SK-MEL-5 (cell line): ENCODE measurements around the gene RNASEL. TPM values are rescaled to one million over a fixed set of nuclear protein-coding genes. Genes with fewer than 3 reads are reported as not detected.
"Not testable (repeated sequence)": the region's sequence is repeated elsewhere in the genome, so short reads cannot be mapped to it uniquely, and the experiment has no call there.

Experiments
- DNase-seq: peaks from one replicate; pipeline ENCODE4 v3.0.0-alpha.2; 2016; ENCODE audit warnings: low read depth, low spot score
- in situ Hi-C: cut with HindIII; loops from 2 replicates; pipeline ENCODE4 v1.10.0; 2016; ENCODE audit warnings: low sequenced_read_pairs, high pct_unique_total_duplicates, low pct_unique_long_range_greater_than_20kb
- polyA plus RNA-seq, 2 experiments: library from polyadenylated mRNA; depleted of rRNA; stranded (reverse); fragments of >200 nt; gene quantifications; 2 replicates each; pipeline ENCODE4 v1.2.3, GENCODE V29; 2015
- total RNA-seq: library from RNA; depleted of rRNA; stranded (reverse); fragments of >200 nt; shearing (Covaris generic); gene quantifications from 2 replicates; pipeline ENCODE4 v1.2.3, GENCODE V29; 2014; rRNA removed

Gene RNASEL, protein sequence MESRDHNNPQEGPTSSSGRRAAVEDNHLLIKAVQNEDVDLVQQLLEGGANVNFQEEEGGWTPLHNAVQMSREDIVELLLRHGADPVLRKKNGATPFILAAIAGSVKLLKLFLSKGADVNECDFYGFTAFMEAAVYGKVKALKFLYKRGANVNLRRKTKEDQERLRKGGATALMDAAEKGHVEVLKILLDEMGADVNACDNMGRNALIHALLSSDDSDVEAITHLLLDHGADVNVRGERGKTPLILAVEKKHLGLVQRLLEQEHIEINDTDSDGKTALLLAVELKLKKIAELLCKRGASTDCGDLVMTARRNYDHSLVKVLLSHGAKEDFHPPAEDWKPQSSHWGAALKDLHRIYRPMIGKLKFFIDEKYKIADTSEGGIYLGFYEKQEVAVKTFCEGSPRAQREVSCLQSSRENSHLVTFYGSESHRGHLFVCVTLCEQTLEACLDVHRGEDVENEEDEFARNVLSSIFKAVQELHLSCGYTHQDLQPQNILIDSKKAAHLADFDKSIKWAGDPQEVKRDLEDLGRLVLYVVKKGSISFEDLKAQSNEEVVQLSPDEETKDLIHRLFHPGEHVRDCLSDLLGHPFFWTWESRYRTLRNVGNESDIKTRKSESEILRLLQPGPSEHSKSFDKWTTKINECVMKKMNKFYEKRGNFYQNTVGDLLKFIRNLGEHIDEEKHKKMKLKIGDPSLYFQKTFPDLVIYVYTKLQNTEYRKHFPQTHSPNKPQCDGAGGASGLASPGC
- 5.6 and 6.6 TPM in 2 replicates for total RNA-seq
- 3.8 and 4.9 TPM in 2 replicates for polyA plus RNA-seq (2015; cell fraction: cytosol; rRNA removed)
- 10.0 and 11.1 TPM in 2 replicates for polyA plus RNA-seq (2015; cell fraction: nucleus; rRNA removed)

DNA sequence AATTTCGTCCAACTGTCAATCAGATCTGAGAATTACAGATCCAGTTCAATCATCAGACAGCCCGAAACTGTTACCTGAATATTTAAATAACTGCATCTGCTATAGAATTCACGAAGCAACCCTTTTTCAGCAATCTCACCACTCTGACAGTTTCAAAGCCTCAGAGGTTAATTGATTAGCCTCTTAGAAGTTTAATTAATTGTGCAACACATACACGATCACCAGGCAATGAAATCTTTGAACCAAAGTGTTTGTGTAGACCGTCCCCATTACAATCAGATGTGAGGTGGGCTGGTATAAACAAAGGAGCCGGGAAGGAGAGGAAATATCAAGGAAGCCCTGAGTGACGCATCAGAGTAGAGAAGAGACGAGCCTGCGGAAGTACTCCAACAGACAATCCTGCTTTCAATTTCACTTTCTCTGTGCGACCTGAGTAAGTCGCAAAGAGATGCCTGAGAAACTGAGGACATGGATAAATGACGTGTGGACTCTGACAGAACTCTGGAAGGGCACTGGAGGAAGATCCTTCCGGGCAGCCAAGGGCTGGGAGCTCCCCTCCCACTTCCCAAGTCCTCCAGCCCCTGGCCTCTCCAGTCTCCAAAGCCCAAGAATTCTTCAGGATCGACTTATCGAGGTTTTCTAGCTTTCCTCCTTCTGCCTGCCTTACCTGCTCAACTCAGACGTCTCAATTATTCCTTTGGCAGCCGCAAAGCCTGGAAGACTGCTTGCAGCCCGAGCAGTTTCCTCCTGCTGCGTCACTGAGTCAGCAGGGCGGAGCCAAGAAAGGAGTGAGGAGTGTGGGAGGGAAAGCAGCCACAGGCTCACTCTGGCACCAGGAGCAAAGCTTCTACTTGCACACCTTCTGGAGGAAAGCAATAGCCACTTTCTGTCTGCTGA, at the start of gene RNASEL:
TSS of gene RNASEL (minus strand) at position 757 of the 897 bp plus-strand sequence. CDS start 2,450 bp downstream, outside the sequence.
- in situ Hi-C loops = no loop called here
- DNase-seq = peak; percentile 80

DNA sequence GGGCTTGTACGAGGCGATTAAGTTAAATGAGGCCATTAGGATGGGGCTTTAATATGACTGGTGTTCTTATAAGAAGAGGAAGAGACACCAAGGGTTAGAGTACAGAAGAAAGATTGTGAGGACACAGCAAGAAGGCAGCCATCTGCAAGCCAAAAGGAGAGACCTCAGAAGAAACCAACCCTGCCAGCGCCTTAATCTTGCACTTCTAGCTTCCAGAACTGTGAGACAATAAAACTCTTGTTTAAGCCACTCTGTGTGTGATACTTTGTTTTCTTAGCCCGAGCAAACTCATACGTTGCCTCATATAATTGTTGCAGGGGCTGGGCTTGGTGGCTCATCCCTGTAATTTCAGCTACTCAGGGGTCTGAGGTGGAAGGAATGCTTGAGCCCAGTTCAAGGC, 48.7 kb upstream of the RNASEL start:
- DNase-seq = peak; percentile 41
- in situ Hi-C loops = no loop called here

DNA sequence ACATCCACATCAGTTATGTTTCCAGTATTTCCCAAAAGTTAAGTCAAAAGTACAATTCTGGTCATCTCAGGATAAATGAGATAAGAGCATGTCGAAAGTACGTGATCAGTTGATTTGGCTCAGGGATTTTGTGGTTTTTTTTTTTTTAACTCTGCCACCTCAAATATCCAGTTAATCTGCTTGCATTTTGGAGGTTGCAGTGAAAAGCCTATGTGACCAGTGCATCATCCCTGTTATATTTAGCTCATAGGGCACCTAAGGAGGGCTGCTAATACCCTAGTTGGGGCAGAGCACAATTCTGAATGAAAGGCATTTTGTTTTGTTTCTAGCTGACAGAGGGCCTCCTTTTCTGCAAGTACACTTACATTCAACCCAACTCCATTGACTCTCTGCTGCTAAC, 46.8 kb upstream of the RNASEL start:
- no peak for DNase-seq
- in situ Hi-C loops = no loop called here

DNA sequence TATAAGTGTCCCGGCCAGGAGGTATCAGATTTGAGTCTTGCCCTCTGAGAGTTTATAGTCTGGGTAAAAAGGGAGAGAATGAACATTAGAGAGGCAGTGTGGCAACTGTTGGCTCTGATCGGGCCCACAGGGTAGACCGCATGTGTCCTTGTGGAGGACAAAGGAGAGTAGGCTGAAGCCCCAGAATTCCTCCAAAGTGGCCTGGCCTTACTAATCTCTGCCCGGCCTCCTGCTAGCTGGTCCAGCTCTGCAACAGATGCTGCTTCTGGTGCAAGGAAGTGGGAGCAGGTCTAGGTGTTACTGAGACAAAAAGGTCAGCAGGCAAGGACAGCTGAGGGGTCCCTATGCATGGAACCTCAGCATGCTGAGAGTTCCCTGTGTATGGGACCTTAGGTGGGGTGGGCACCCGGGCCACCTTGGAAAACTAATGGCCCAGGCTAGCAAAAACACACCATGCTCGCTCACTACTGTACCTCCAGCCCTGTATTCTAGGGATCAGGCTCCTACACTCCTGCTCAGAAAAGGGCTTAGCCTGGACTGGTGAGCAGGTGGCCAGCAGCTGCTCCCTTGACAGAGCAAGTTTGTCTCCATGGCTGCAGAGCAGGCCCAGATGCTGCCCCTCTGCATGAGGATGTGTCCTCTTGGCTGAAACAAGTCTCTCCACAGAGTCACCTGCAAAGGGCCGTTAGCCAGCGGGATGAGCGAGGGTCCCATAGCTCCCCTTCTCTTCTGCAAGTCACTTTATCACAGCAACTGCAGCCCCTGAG, 45.4 kb upstream of the RNASEL start:
- in situ Hi-C loops = no loop called here
- DNase-seq = no peak

DNA sequence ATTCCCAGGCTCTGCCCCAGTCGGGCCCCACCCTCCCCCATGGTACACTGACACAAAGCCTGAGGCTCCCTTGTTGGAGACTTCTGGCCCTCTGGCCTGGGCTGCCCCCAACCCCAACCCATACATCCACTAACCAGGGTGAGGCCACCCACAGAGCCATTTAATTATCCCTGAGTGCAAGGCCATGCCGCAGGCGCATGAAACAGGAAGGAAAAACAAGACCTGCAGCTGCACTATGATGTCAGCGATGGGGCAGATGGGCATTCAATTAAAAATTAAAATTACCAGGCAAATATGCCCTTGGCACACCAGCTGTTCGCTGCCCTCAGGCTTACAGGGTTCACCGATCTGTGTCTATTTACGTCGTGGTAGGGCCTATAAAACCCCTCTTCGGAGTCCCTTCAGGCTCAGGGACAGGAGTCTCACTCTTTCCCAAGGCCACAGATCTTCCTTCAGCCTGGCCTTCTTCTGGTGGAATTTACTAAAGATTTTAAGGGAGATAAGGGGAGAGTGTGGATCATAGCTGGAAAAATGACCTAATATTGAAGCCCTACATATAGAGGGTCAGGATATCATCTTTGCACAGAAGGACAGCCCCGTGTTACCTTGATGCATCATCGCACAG, 44.7 kb upstream of the RNASEL start:
- DNase-seq = no peak
- in situ Hi-C loops = no loop called here

DNA sequence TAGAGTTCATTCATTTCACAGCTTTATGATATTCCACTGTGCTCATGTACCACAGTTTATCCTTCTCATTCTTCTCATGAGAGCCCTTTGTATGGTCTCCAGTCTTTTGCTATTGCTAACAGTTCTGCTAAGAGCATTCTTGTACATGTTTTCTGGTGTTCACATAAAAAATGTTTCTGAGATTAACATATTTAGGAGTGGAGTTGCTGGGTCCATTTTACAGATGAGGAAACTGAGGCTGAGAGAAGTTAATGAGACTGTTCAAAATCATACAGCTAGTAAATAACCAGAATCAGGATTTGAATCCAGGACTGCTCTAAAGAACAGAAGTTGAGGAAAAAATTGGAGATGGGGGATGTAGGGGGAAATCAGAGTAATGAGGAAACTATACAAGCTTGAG, 44.0 kb upstream of the RNASEL start:
- in situ Hi-C loops = no loop called here
- no peak for DNase-seq

DNA sequence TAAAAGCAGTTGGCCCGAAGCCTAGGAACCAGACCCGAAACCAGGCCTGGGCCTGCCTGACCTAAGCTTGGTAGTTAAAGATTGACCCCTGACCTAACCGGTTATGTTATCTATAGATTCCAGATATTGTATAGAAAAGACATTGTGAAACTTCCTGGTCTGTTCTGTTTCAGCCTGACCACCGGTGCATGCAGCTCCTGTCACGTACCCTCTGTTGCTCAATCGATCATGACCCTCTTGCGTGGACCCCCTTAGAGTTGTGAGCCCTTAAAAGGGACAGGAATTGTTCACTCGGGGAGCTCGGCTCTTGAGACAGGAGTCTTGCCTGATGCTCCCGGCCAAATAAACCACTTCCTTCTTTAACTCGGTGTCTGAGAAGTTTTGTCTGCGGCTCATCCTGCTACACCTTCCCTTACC, 43.4 kb upstream of the RNASEL start:
- in situ Hi-C loops, DNase-seq: not testable (repeated sequence)

DNA sequence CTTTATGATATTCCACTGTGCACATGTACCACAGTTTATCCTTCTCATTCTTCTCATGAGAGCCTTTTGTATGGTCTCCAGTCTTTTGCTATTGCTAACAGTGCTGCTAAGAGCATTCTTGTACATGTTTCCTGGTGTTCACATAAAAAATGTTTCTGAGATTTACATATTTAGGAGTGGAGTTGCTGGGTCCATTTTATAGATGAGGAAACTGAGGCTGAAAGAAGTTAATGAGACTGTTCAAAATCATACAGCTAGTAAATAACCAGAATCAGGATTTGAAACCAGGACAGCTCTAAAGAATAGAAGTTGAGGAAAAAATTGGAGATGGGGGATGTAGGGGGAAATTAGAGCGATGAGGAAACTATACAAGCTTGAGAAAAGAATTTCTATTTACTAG, 42.9 kb upstream of the RNASEL start:
- in situ Hi-C loops = no loop called here
- DNase-seq = no peak

DNA sequence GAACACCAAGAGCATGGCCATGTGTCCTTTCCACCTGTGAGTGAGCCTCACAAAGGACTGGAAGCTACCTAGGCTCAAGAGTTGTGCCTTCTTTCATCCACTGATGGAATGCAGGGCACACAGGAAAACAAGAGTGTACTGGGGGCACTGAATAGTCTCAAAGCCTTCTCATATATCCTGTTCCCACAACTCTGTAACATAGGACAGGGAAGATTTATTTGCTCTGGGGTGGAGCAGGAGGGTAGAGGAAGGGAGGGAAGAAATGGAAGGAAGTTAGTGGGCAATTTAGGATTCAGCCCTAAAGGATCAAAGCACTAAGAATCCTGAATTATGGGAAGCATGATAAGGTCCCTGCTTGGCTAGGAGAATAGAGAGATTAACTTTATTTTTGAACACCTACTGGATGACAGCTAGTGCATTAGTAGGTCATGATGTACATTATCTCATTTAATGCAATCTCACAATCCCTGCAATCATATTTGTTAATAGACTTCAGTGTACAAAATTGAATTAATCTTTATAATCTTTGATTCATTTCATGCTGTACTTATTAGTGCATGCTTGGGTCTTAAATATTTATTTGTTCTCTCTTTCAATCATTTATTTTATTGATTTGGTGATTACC, 42.1 kb upstream of the RNASEL start:
- no peak for DNase-seq
- in situ Hi-C loops = no loop called here

DNA sequence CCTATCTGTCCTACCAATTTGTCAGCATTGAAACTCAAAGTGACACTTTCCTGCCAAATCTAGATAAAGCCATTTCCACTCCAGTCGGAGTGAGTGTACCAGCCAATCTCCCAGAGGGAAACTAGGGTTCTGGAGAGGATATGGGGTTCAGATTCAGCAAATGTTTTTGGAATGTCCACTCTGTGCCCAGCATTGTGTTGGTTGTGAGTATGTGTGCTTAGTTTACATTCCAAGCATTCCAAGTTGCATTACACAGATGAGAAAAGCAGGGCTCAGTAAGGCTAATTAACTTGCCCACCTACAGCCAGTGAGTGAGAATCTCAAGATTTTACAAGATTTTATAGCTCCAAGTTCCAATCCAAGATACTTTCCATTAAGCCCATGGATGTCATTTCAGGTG, 41.5 kb upstream of the RNASEL start:
- in situ Hi-C loops = no loop called here
- no peak for DNase-seq

DNA sequence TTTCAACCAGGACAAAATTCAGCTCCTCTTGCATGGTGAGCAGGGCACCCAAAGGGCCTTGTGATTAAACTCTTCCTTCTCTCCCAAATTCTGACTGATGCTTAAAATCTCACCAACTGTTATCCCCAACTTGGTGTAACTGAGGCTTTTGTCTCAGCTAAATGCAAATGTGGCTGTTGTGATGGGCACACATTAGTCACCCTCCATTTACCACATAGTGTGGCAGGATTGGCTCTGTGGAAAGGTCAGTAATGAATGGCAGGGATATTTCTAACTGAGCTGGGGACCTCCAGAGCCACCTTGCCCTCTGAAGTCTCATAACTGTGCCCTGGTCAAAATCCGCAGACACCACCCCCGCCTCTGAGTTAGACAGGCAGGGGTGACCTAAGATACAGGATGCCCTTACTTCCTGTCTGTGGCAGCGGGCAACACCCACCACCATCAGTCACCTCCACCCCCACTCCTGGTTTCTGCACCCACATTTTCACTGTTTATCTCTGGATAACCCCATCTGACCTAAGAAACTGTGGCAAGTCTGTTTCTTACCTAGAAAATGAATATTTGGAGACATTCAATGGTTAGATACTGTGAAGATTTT, 40.5 kb upstream of the RNASEL start:
- DNase-seq = no peak
- in situ Hi-C loops = no loop called here

DNA sequence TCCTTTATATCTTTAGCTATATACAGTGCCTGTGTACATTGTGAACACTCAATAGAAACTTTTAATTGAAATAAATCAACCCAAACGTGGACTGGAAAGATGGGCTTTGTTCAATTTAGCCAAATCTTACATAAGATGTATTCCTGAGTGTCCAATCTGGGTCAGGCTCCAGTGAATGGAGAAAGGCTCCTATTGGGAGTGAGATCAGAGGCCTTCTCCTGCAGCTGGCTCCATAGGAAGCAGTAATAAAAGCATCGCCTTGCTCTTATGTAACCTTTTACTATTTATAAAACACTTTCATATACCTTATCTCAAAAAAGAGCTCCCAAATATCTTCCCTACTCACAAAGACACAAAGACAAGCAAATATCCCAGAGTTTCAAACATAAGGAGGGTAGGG, 40.0 kb upstream of the RNASEL start:
- no peak for DNase-seq
- in situ Hi-C loops = no loop called here

DNA sequence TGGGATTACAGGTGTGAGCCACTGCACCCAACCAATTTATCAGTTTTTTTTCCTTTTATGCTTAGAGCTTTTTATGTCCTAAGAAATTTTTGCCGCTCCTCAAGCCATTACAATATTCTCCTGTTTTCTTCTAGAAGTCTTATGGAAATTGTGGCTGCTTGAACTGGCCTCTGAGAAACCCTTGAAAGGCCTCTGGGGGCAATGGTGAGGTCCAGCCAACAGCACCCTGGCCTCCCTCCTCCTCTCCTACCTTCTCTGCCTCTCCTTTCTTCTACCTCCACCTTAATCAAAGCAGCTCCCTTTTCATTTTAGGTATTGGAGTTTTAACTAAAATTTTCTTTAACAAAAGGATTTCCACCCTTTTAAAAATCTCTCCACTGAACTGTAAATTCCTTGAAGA, 39.6 kb upstream of the RNASEL start:
- DNase-seq = no peak
- in situ Hi-C loops = no loop called here

DNA sequence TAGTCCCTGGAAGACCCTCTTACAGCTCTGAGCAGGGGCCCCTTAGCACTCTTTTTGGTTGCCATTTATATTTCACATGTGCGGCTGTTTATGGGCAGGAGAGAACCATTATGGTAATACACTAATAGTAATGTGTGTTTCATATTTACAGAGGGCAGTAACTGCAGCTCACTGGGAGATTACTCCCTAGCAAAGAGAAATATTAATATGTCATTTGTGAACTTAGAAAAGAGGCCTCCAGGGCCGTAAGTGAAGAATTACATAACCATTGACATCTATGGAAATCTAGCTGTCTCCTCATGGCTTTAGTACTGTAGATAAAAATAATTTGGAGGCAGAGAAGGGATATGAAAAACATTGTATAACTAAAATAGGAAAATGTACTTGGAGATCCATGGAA, 38.6 kb upstream of the RNASEL start:
- no peak for DNase-seq
- in situ Hi-C loops = no loop called here

DNA sequence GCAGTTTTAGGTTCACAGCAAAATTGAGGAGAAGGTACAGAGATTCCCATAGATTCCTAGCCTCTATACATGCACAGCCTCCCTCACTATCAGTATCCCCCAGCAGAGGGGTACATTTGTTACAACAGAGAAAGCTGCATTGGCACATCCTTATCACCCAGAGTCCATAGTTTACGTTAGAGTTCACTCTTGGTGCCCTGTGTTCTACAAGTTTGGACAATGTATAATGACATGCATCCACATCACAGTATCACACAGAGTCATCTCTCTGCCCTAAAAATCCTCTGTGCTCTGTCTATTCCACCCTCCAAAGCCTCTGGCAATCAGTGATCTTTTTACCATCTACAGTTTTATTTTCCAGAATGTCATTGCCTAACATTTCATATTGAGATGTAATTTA, 37.5 kb upstream of the RNASEL start:
- no peak for DNase-seq
- in situ Hi-C loops = no loop called here
